Right lobe of liver (tissue), 4 donors: ENCODE results near the gene MYLK2.

Experiments
- POLR2A ChIP-seq: fragments of 450-650 bp; IDR thresholded peaks from one replicate; pipeline ENCODE4 v1.6.1; 2017; ENCODE audit warnings: antibody characterized with exemption, mild to moderate bottlenecking
- TF ChIP-seq, protein P1 (sequence below), 4 donors: fragments of 200-600 bp in 3 of 4; fragments of 450-650 bp in 1 of 4; IDR thresholded peaks; one replicate each; pipeline versions ENCODE4 v1.5.1 to v1.8.0; 2016 to 2022; ENCODE audit warnings: antibody characterized with exemption in 4 of 4, mild to moderate bottlenecking in 2 of 4
- donor health status: DM: no; HTN: no; CAD: no.
- donor health status: DM: no; HTN: no; CAD: no.
- donor health status: DM: no; HTN: yes; CAD: no.

- TF ChIP-seq, protein P1, sequence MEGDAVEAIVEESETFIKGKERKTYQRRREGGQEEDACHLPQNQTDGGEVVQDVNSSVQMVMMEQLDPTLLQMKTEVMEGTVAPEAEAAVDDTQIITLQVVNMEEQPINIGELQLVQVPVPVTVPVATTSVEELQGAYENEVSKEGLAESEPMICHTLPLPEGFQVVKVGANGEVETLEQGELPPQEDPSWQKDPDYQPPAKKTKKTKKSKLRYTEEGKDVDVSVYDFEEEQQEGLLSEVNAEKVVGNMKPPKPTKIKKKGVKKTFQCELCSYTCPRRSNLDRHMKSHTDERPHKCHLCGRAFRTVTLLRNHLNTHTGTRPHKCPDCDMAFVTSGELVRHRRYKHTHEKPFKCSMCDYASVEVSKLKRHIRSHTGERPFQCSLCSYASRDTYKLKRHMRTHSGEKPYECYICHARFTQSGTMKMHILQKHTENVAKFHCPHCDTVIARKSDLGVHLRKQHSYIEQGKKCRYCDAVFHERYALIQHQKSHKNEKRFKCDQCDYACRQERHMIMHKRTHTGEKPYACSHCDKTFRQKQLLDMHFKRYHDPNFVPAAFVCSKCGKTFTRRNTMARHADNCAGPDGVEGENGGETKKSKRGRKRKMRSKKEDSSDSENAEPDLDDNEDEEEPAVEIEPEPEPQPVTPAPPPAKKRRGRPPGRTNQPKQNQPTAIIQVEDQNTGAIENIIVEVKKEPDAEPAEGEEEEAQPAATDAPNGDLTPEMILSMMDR (IDR thresholded peaks at IDR 0.05), result no peak
- TF ChIP-seq POLR2A, result no peak
These were observed 4.4 kb downstream of the MYLK2 start for GRCh38 chr20:31823360-31824124.
